IMR-90 (cell line): ENCODE data around the gene GYPB. TPM values are rescaled to one million over a fixed set of nuclear protein-coding genes. Genes with fewer than 3 reads are reported as not detected.
"Not testable (repeated sequence)": the region's sequence is repeated elsewhere in the genome, so short reads cannot be mapped to it uniquely, and the experiment has no call there.

ENCODE experiments used
- ATAC-seq: fragments of 200-7000 bp; cut with Tn5 transposase; 2 replicates; pipeline ENCODE4 v1.9.1; 2020; ENCODE audit warnings: low read depth, mild to moderate bottlenecking, moderate library complexity
- BruUV-seq: library from RNA; stranded (reverse); fragments of 400-500 nt; replicated peaks from 2 replicates; lab custom pipeline; 2021; lab: Mats Ljungman, UMichigan
- CTCF ChIA-PET: fragments of 300-600 bp; formaldehyde crosslinking; extraction: SDS; loops from one replicate; lab custom pipeline; 2021; ENCODE audit warnings: antibody characterized with exemption; lab: Yijun Ruan, JAX
- POLR2A ChIA-PET: fragments of 300-600 bp; sonication (Branson Sonifier 250); formaldehyde crosslinking; loops from one replicate; lab custom pipeline; 2022; ENCODE audit warnings: antibody characterized with exemption; ENCODE audit not compliant: unreplicated experiment; lab: Charles Lee
- DNase-seq: peaks from one replicate; pipeline ENCODE4 v3.0.0; 2013
- H2AFZ ChIP-seq: replicated peaks from 2 replicates; pipeline ENCODE3; 2013; ENCODE audit warnings: low read length, mild to moderate bottlenecking; ENCODE audit not compliant: poor library complexity
- H2AK5ac ChIP-seq: 2 replicates; pipeline ENCODE4 v1.6.1; 2013; ENCODE audit warnings: low read depth, low read length, inconsistent platforms
- H2AK9ac ChIP-seq: replicated peaks from 2 replicates; pipeline ENCODE3; 2013; ENCODE audit warnings: mild to moderate bottlenecking, low read depth, low read length, moderate library complexity; ENCODE audit not compliant: poor library complexity
- H2BK120ac ChIP-seq: 2 replicates; pipeline ENCODE4 v1.6.1; 2013; ENCODE audit warnings: low read depth, low read length, inconsistent platforms
- H2BK15ac ChIP-seq: 3 replicates; pipeline ENCODE4 v1.6.1; 2013; ENCODE audit warnings: low read depth, low read length, inconsistent platforms
- H2BK20ac ChIP-seq: 2 replicates; pipeline ENCODE4 v1.6.1; 2013; ENCODE audit warnings: low read depth, mild to moderate bottlenecking, inconsistent platforms, low read length, moderate library complexity
- H2BK5ac ChIP-seq: 2 replicates; pipeline ENCODE4 v1.6.1; 2013; ENCODE audit warnings: mild to moderate bottlenecking, low read depth, low read length, inconsistent platforms; ENCODE audit not compliant: poor library complexity, severe bottlenecking
- H3K14ac ChIP-seq: replicated peaks from 2 replicates; pipeline ENCODE4 v1.6.1; 2013; ENCODE audit warnings: low read depth, low read length, inconsistent platforms
- H3K18ac ChIP-seq: 2 replicates; pipeline ENCODE4 v1.6.1; 2013; ENCODE audit warnings: low read depth, low read length, control low read depth
- H3K23ac ChIP-seq: 2 replicates; pipeline ENCODE4 v1.6.1; 2013; ENCODE audit warnings: low read depth, low read length, inconsistent platforms
- H3K27ac ChIP-seq: 2 replicates; pipeline ENCODE4 v1.5.1; 2013; ENCODE audit warnings: mild to moderate bottlenecking, control low read depth, low read length; ENCODE audit not compliant: insufficient read depth
- H3K27me3 ChIP-seq: 2 replicates; pipeline ENCODE4 v1.6.1; 2013; ENCODE audit warnings: low read length; ENCODE audit not compliant: control insufficient read depth, insufficient read depth
- H3K36me3 ChIP-seq: 2 replicates; pipeline ENCODE4 v1.6.1; 2013; ENCODE audit warnings: low read length, mixed read lengths; ENCODE audit not compliant: control insufficient read depth, insufficient read depth
- H3K4ac ChIP-seq: 2 replicates; pipeline ENCODE4 v1.6.1; 2013; ENCODE audit warnings: low read depth, low read length, inconsistent platforms
- H3K4me1 ChIP-seq: 2 replicates; pipeline ENCODE4 v1.6.1; 2013; ENCODE audit warnings: low read length, mixed read lengths; ENCODE audit not compliant: control insufficient read depth, insufficient read depth
- H3K4me2 ChIP-seq: 2 replicates; pipeline ENCODE4 v1.6.1; 2013; ENCODE audit warnings: low read depth, mild to moderate bottlenecking, control low read depth, low read length, moderate library complexity
- H3K4me3 ChIP-seq: 2 replicates; pipeline ENCODE4 v1.5.1; 2013; ENCODE audit warnings: low read depth, mild to moderate bottlenecking, control low read depth, low read length, moderate library complexity; ENCODE audit not compliant: insufficient read depth
- H3K56ac ChIP-seq: 2 replicates; pipeline ENCODE4 v1.6.1; 2013; ENCODE audit warnings: low read length, inconsistent platforms; ENCODE audit not compliant: insufficient read depth; ENCODE audit errors: extremely low read depth
- H3K79me1 ChIP-seq, 2 experiments: 2 replicates each; pipeline ENCODE4 v1.6.1; 2013; ENCODE audit warnings: low read length in 2 of 2, inconsistent platforms in 1 of 2, low read depth in 1 of 2
- H3K9ac ChIP-seq: 2 replicates; pipeline ENCODE4 v1.6.1; 2013; ENCODE audit warnings: low read depth, low read length, control low read depth
- H3K9me1 ChIP-seq: 2 replicates; pipeline ENCODE4 v1.6.1; 2013; ENCODE audit warnings: low read length, inconsistent platforms; ENCODE audit not compliant: insufficient read depth
- H3K9me3 ChIP-seq: 2 replicates; pipeline ENCODE4 v1.6.1; 2013; ENCODE audit warnings: low read length; ENCODE audit not compliant: control insufficient read depth, insufficient read depth
- H4K20me1 ChIP-seq: 2 replicates; pipeline ENCODE4 v1.6.1; 2013; ENCODE audit warnings: low read length, inconsistent platforms; ENCODE audit not compliant: insufficient read depth
- H4K5ac ChIP-seq: 2 replicates; pipeline ENCODE4 v1.6.1; 2013; ENCODE audit warnings: mild to moderate bottlenecking, low read depth, low read length, control low read depth
- H4K8ac ChIP-seq, 2 experiments: 2 replicates each; pipeline ENCODE4 v1.6.1; 2013; ENCODE audit warnings: low read depth in 2 of 2, low read length in 2 of 2, control low read depth in 1 of 2, inconsistent platforms in 1 of 2
- H4K91ac ChIP-seq: 2 replicates; pipeline ENCODE4 v1.6.1; 2013; ENCODE audit warnings: low read depth, low read length, inconsistent platforms; ENCODE audit not compliant: insufficient read depth
- BHLHE40 ChIP-seq: fragments of 150-350 bp; IDR thresholded peaks from 2 replicates; pipeline ENCODE4 v1.6.1; 2016; ENCODE audit warnings: mild to moderate bottlenecking, low read depth, low read length
- CEBPB ChIP-seq: IDR thresholded peaks from 2 replicates; pipeline ENCODE4 v1.6.1; 2012; ENCODE audit warnings: low read depth, low read length, improper control_type of control experiment
- CHD1 ChIP-seq: IDR thresholded peaks from 2 replicates; pipeline ENCODE4 v1.6.1; 2012; ENCODE audit warnings: low read depth, low read length, improper control_type of control experiment
- MAFK ChIP-seq: IDR thresholded peaks from 2 replicates; pipeline ENCODE4 v1.6.1; 2012; ENCODE audit warnings: low read depth, low read length, improper control_type of control experiment
- MAZ ChIP-seq: IDR thresholded peaks from 2 replicates; pipeline ENCODE4 v1.6.1; 2012; ENCODE audit warnings: low read depth, mild to moderate bottlenecking, low read length, improper control_type of control experiment, moderate library complexity, borderline replicate concordance
- MXI1 ChIP-seq: IDR thresholded peaks from 2 replicates; pipeline ENCODE4 v1.6.1; 2012; ENCODE audit warnings: low read depth, mild to moderate bottlenecking, low read length, moderate library complexity, borderline replicate concordance
- RAD21 ChIP-seq: IDR thresholded peaks from 2 replicates; pipeline ENCODE4 v1.6.1; 2012; ENCODE audit warnings: low read length, improper control_type of control experiment
- SMC3 ChIP-seq: fragments of 150-350 bp; IDR thresholded peaks from 2 replicates; pipeline ENCODE4 v1.6.1; 2016; ENCODE audit warnings: low read depth, mild to moderate bottlenecking, antibody characterized with exemption, low read length, moderate library complexity
- WGBS, 2 experiments: methylation state at CpG; one replicate each; pipeline versions ENCODE4 v1.1.5 to v1.1.7; 2013; ENCODE audit warnings: missing lambda C conversion rate in 2 of 2; ENCODE audit not compliant: insufficient read length in 1 of 2; ENCODE audit errors: extremely low coverage in 2 of 2; 5-methylcytosine and 5-hydroxymethylcytosine counted together
- dilution Hi-C: fragments of 300-500 bp; cut with HindIII; formaldehyde crosslinking; loops from one replicate; pipeline ENCODE4 v1.14.3; 2018; ENCODE audit warnings: low sequenced_read_pairs; ENCODE audit not compliant: unreplicated experiment
- in situ Hi-C: fragments of 300-500 bp; cut with MboI; formaldehyde crosslinking; loops from 3 replicates; pipeline ENCODE4 v1.14.3; 2019; ENCODE audit warnings: low sequenced_read_pairs, inconsistent platforms, mixed read lengths
- intact Hi-C: fragments of 100-400 bp; cut with micrococcal nuclease; formaldehyde crosslinking; loops from 2 replicates; pipeline ENCODE4 v1.10.0; 2022
- polyA plus RNA-seq, 3 experiments: library from polyadenylated mRNA; depleted of rRNA; stranded (reverse); fragments of >200 nt; gene quantifications; 2 replicates each; pipeline ENCODE4 v1.2.3, GENCODE V29; 2012; ENCODE audit warnings: low replicate concordance in 1 of 3
- total RNA-seq: library from RNA; depleted of rRNA; stranded (reverse); fragments of >200 nt; gene quantifications from 2 replicates; pipeline ENCODE4 v1.2.3, GENCODE V29; 2012
- TF ChIP-seq, protein P1 (sequence below): fragments of 150-350 bp; IDR thresholded peaks from 2 replicates; pipeline ENCODE4 v1.6.1; 2017; ENCODE audit warnings: mild to moderate bottlenecking, antibody characterized with exemption, low read length, low read depth

The GYPB gene
- total and polyA plus RNA-seq, 2 of the 4 experiments (the other 2 are of a cell fraction), result not detected

GRCh38 chr4:143986180-143986579 is 33.0 kb downstream of the GYPB start:
- no peak for ATAC-seq
- Histone ChIP-seq H2BK15ac (no peak overlapping the region), H3K56ac (no peak overlapping the region), H3K14ac (no peak overlapping the region), H4K5ac (no peak overlapping the region), H3K4me2 (no peak overlapping the region), H2AFZ (no peak overlapping the region), H4K8ac (no peak overlapping the region), H4K20me1 (no peaks in the 10 kb centered on the region), H3K23ac (no peak overlapping the region), H3K18ac (no peak overlapping the region), H3K27me3 (no peaks in the 10 kb centered on the region), H2AK9ac (no peak overlapping the region), H3K27ac (no peak overlapping the region), H3K79me1 (no peaks in the 10 kb centered on the region), H3K9me3 (no peaks in the 10 kb centered on the region), H3K9ac (no peak overlapping the region), H2BK20ac (no peak overlapping the region), H3K36me3 (no peaks in the 10 kb centered on the region), H2AK5ac (no peak overlapping the region), H3K9me1 (no peaks in the 10 kb centered on the region), H3K4me1 (no peaks in the 10 kb centered on the region), H2BK5ac (no peak overlapping the region), H3K4ac (no peak overlapping the region), H3K4me3 (no peak overlapping the region), H2BK120ac (no peak overlapping the region), H4K91ac (no peak overlapping the region)
- CTCF ChIA-PET, result no interaction called here
- DNase-seq, result no peak
- POLR2A ChIA-PET, result no interaction called here
- dilution Hi-C loops (no loop called here), in situ Hi-C loops (no loop called here), intact Hi-C loops (no loop called here)
- 33% methylated on average over 1 of the region's 1 CpG; no CpG with 5 or more reads in 1 of the 2 experiments for WGBS, 2 experiments
- no TSS peak for BruUV-seq
- TF ChIP-seq MAZ (no peak), RAD21 (no peak), SMC3 (no peak), CEBPB (no peak), CHD1 (no peak), BHLHE40 (no peak), MXI1 (no peak), MAFK (no peak)
- TF ChIP-seq, protein P1, sequence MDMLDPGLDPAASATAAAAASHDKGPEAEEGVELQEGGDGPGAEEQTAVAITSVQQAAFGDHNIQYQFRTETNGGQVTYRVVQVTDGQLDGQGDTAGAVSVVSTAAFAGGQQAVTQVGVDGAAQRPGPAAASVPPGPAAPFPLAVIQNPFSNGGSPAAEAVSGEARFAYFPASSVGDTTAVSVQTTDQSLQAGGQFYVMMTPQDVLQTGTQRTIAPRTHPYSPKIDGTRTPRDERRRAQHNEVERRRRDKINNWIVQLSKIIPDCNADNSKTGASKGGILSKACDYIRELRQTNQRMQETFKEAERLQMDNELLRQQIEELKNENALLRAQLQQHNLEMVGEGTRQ, result no peak

DNA sequence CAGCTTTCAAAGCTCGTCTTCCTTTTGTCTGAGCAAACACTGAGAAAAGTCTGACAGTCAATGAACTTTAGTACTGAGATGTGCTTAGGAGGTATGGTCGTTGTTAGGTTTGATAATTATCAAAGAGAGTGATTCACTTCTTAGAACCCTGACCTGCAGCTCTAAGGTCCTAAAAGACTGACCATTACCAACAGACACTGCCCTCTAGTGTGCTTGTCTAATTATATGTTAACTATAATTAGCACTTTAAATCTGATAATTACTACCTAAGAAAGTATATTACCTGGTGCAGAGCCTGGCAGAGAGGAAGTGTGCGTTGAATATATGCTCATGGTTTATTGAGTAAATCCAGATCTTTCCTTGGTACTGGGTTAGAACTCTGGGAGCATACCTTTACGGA is 38.4 kb downstream of the GYPB start:
- H3K36me3 ChIP-seq, in situ Hi-C loops, H2AFZ ChIP-seq, H2BK20ac ChIP-seq, H2BK15ac ChIP-seq, H4K20me1 ChIP-seq, DNase-seq, H3K56ac ChIP-seq, H3K4me2 ChIP-seq, H3K9me3 ChIP-seq, H3K79me1 ChIP-seq, dilution Hi-C loops, H2AK5ac ChIP-seq, POLR2A ChIA-PET, H4K8ac ChIP-seq, H3K27me3 ChIP-seq, H2AK9ac ChIP-seq, H4K91ac ChIP-seq, H4K5ac ChIP-seq, H3K9me1 ChIP-seq, BruUV-seq, H3K4ac ChIP-seq, H3K27ac ChIP-seq, H3K23ac ChIP-seq, CTCF ChIA-PET, H3K4me1 ChIP-seq, H3K14ac ChIP-seq, H2BK5ac ChIP-seq, H3K9ac ChIP-seq, H3K4me3 ChIP-seq, intact Hi-C loops, ATAC-seq, H3K18ac ChIP-seq, H2BK120ac ChIP-seq: not testable (repeated sequence)
- WGBS, 2 experiments, result no CpG with 5 or more reads among the region's 4 CpGs
